HFFc6 (cell line): ENCODE measurements around the gene SMIM33. TPM values are rescaled to one million over a fixed set of nuclear protein-coding genes. Genes with fewer than 3 reads are reported as not detected.

Source experiments
- DNase-seq: peaks from one replicate; pipeline ENCODE4 v3.0.0-alpha.2; 2018
- H3K27ac Mint-ChIP-seq: 2 replicates; pipeline ENCODE4 v1.8.0; 2020; ENCODE audit warnings: mild to moderate bottlenecking, mixed read lengths
- H3K27me3 Mint-ChIP-seq: 2 replicates; pipeline ENCODE4 v1.8.0; 2021; ENCODE audit warnings: mild to moderate bottlenecking, moderate library complexity, mixed read lengths; ENCODE audit not compliant: insufficient read depth
- H3K36me3 Mint-ChIP-seq: 2 replicates; pipeline ENCODE4 v1.8.0; 2021; ENCODE audit warnings: low read depth, mixed read lengths
- H3K4me1 Mint-ChIP-seq: 2 replicates; pipeline ENCODE4 v1.8.0; 2020; ENCODE audit warnings: low read depth, mixed read lengths
- H3K4me3 Mint-ChIP-seq: 2 replicates; pipeline ENCODE4 v1.8.0; 2020; ENCODE audit warnings: mild to moderate bottlenecking, moderate library complexity, mixed read lengths
- H3K9me3 Mint-ChIP-seq: 2 replicates; pipeline ENCODE4 v1.8.0; 2020; ENCODE audit warnings: mild to moderate bottlenecking, mixed read lengths
- CTCF ChIP-seq: fragments of 200-600 bp; sonication (generic); IDR thresholded peaks from 2 replicates; pipeline ENCODE4 v1.5.0; 2021; ENCODE audit warnings: antibody characterized with exemption, mild to moderate bottlenecking
- long read RNA-seq: library from polyadenylated mRNA; unstranded; transcript quantifications from one replicate; pipeline ENCODE4 v2.0.0, GENCODE V29; 2019
- total RNA-seq, 6 experiments: library from RNA; stranded (reverse); fragmentation: NEBNext Ultra II Directional; extraction: Animal tissue kit (Norgen Biotek cat#: 25700); gene quantifications; 2 replicates in 1 of 6; 3 replicates in 5 of 6; pipeline ENCODE4 v1.2.3, GENCODE V29; 2021

Gene SMIM33
- not detected for total RNA-seq
- long read RNA-seq = 0 reads

- peaks cover 36% of the 10 kb centered on the region for H3K4me1 Mint-ChIP-seq
- no peaks in the 10 kb centered on the region for H3K9me3 Mint-ChIP-seq
- peaks cover 10% of the 10 kb centered on the region for H3K36me3 Mint-ChIP-seq
- H3K27ac Mint-ChIP-seq = no peak within 1 kb of the TSS
- no peak for TF ChIP-seq CTCF
- H3K27me3 Mint-ChIP-seq = peaks cover 5% of the 10 kb centered on the region
- H3K4me3 Mint-ChIP-seq = no peak within 1 kb of the TSS
- no peak for DNase-seq
Measured at GRCh38 chr5:139470821-139471300, at the start of gene SMIM33. TSS of gene SMIM33 (plus strand) at chr5:139471004. CDS start at chr5:139471122, 118 bp downstream.

GRCh38 chr5:139422307-139422893 lies 48.4 kb upstream of the SMIM33 start:
- no peaks in the 10 kb centered on the region; the same call in 1 of the 2 replicates for H3K27me3 Mint-ChIP-seq
- peaks cover 10% of the 10 kb centered on the region for H3K36me3 Mint-ChIP-seq
- peaks cover 26% of the 10 kb centered on the region for H3K4me1 Mint-ChIP-seq
- peak overlapping the region; percentile 82 for H3K27ac Mint-ChIP-seq
- TF ChIP-seq CTCF = peak; percentile 85
- H3K9me3 Mint-ChIP-seq = no peaks in the 10 kb centered on the region
- H3K4me3 Mint-ChIP-seq = no peak overlapping the region
- peak; percentile 73 for DNase-seq

GRCh38 chr5:139425497-139425896 lies 45.3 kb upstream of the SMIM33 start:
- Mint-ChIP-seq H3K27ac (no peak overlapping the region), H3K4me1 (peaks cover 18% of the 10 kb centered on the region), H3K9me3 (no peaks in the 10 kb centered on the region), H3K36me3 (peaks cover 4% of the 10 kb centered on the region), H3K4me3 (no peak overlapping the region), H3K27me3 (no peaks in the 10 kb centered on the region; the same call in 1 of the 2 replicates)
- DNase-seq = no peak
- TF ChIP-seq CTCF = no peak

GRCh38 chr5:139426203-139426885 lies 44.5 kb upstream of the SMIM33 start:
- TF ChIP-seq CTCF = no peak
- DNase-seq = no peak
- Mint-ChIP-seq H3K4me3 (no peak overlapping the region), H3K27ac (0 out of 2 replicates have a peak overlapping the region, but pooled peaks have one; percentile 12), H3K9me3 (no peaks in the 10 kb centered on the region), H3K4me1 (peaks cover 19% of the 10 kb centered on the region), H3K36me3 (peaks cover 7% of the 10 kb centered on the region), H3K27me3 (no peaks in the 10 kb centered on the region; the same call in 1 of the 2 replicates)

- Mint-ChIP-seq H3K27me3 (no peaks in the 10 kb centered on the region; the same call in 1 of the 2 replicates), H3K9me3 (no peaks in the 10 kb centered on the region), H3K4me3 (no peak overlapping the region), H3K36me3 (peaks cover 5% of the 10 kb centered on the region; the same call in 1 of the 2 replicates), H3K4me1 (peaks cover 20% of the 10 kb centered on the region), H3K27ac (no peak overlapping the region)
- no peak for DNase-seq
- no peak for TF ChIP-seq CTCF
Measured at GRCh38 chr5:139430015-139430414, 40.8 kb upstream of the SMIM33 start.
